SIG-M5 treated with dmso at 0.1 percent for 504 hours (cell line): ENCODE data around the gene TECPR2.

Experiments used
- DNase-seq: peaks from one replicate; lab custom pipeline; 2025; ENCODE audit not compliant: unreplicated experiment; lab: John Stamatoyannopoulos, UW

Gene TECPR2

DNA sequence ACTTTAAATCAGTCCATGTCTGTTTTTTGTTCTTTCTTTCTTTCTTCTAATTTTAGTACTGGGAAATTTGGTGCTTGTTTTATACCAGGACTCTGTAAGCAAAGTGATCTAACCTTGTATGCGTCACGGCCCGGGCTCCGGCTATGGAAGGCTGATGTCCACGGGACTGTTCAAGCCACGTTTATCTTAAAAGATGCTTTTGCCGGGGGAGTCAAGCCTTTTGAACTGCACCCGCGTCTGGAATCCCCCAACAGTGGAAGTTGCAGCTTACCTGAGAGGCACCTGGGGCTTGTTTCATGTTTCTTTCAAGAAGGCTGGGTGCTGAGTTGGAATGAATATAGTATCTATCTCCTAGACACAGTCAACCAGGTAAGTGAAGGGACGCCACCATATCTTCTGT lies 62.2 kb downstream of the TECPR2 start:
- no peak for DNase-seq

DNA sequence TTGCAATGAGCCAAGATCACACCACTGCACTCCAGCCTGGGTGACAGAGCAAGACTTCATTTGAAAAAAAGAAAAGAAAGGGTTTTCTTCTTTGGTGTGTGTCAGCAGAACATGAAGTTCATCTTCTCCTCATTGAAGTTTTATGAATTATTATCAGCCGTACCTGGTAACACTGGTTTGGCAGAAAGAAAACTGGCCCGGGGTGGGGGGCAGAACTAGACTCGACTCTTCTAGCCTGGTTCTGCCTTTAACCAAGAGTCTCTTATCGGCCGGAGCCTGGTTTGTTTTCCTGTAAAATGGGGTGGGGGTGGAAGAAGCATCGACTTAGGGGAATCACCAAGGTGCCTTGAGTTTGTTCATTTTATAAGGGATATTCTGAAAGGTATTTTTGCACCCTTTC lies 64.1 kb downstream of the TECPR2 start:
- DNase-seq: no peak

DNA sequence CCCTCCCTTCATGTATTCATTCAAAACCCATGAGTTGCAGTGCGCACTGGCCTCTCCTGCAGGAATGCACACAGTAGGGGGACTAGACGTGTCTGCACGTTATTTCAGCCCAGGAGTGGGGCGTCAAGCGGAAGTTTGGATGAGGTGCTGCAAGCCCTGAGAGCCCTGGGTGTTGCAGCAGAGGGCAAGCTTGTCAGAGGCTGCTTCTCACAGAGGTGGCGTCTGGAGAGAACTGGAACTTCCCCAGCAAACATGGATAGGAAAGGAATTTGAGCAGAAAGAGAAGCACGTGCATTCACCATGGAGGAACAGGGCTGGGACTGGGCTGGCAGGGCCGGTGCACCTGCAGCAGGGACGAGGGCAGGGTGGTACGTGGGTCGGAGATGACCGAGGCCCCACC lies 64.9 kb downstream of the TECPR2 start:
- DNase-seq: no peak

DNA sequence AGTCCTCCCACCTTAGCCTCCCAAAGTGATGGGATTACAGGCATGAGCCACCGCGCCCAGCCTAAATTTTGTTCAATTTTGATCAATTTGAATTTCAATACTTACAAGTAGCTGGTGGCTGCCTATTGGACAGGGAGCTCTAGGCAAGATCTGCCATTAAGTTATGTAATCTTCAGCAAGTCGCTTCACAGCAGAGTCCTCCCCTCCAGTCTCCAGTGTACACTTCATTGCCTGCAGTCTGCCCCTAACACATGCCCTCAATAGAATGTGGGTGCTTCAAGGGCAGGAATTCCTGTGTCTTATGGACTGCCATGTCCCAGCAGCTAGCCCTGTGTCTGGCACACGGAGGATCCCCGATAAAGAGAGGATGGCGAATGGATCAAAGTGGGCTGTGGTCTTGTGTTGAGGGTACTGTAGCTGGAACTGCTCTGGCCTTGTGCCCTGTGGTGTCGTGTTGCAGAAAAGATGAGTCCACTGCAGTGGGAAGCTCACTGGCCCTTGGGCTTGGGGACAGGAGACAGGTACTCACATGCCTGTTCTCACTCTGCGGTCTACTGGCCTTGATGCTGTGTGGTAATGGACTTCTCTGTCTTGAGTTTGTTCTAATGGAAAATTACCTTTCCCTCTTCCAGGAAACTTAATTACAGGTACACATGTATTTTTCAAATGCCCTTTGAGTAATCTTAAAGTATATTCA lies 67.6 kb downstream of the TECPR2 start:
- DNase-seq: no peak

DNA sequence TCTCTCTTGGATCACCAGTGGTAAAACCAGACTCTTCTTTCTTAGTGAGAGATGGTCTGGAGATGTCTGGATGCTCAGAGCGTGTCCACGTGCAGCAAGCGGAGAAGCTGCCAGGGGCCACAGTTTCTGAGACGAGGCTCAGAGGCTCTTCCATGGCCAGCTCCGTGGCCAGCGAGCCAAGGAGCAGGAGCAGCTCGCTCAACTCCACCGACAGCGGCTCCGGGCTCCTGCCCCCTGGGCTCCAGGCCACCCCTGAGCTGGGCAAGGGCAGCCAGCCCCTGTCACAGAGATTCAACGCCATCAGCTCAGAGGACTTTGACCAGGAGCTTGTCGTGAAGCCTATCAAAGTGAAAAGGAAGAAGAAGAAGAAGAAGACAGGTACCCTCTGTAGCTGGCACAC lies 69.0 kb downstream of the TECPR2 start:
- DNase-seq: no peak

DNA sequence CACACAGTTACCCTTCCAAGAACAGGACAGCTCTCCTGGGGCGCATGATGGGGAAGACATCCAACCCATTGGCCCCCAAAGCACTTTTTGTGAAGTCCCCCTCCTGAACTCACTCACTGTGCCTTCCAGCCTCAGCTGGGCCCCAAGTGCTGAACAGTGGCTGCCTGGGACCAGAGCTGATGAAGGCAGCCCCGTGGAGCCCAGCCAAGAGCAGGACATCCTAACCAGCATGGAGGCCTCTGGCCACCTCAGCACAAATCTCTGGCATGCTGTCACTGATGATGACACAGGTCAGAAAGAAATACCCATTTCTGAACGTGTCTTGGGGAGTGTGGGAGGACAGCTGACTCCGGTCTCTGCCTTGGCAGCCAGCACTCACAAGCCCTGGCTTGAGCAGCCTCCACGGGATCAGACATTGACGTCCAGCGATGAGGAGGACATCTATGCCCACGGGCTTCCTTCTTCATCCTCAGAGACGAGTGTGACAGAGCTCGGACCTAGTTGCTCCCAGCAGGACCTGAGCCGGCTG lies 72.0 kb downstream of the TECPR2 start:
- DNase-seq: no peak

DNA sequence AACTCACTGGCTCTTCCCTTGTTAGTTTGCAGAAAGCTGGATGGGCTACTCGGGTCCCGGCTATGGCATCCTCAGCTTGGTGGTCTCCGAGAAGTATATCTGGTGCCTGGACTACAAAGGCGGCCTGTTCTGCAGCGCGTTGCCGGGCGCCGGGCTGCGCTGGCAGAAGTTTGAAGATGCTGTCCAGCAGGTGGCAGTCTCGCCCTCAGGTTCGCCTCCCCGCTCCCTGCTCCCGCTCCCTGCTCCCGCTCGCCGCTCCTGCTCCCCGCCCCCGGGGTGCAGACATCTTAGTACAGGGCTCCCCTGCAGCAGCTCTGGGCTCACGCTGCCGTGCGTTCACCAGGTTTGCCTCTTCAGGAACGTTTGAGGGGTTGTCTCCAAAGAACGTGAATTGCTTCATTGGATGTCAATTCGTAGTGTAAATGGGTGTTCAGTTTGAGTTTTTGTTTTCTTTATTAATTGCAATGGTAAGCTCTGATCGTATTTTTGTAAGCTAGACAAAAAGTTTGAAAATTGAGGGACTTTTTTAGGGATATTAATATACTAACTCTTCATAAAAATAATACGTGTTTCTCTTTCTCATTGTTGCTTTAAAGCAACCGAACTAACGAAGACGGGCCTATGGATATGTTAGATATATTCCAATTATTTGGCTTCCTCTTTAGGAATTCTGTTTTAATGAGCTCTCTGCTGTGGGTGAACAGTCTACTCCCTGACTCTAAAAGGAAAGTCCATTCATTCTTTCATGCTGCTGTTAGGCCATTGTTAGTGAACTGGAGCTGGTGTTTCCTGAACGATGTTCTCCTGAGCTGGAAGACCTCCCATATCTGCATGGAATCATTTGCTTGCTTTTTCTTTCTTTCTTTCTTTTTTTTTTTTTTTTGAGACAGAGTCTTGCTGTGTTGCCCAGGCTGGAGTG lies 75.5 kb downstream of the TECPR2 start:
- peak; percentile 71 for DNase-seq

DNA sequence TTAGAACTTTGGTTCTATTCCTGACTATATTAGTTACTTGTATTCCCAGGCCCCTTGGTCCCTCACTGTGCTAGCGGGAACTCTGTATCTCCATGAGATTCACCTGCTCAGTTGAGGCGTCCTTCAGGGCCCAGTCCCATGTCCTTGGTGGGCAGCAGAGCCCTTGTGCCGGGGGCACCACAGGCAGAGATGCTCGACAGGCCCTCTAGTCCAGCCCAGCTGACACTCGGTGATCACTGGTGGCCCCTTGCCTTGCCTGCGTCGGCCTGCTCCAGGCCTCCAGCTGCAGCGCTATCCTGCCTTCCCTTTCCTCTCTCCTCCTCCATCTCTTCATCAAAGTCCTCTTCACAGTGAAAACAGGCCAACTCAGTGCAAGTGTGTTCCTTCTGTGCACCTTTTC lies 76.8 kb downstream of the TECPR2 start:
- no peak for DNase-seq

DNA sequence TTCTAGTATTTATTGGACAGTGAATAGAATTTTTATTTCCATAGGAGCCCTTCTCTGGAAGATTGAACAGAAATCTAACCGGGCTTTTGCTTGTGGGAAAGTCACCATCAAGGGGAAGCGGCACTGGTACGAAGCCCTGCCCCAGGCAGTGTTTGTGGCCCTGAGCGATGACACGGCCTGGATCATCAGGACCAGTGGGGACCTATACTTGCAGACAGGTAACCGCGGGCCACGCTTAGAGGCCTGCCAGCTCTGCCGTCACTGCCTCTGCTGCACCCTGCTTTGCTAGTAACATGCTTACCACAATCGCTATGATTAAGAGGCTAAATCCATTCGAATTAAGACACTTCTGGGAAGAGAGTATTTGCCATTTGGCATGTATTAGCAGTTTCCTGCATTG lies 77.7 kb downstream of the TECPR2 start:
- no peak for DNase-seq

DNA sequence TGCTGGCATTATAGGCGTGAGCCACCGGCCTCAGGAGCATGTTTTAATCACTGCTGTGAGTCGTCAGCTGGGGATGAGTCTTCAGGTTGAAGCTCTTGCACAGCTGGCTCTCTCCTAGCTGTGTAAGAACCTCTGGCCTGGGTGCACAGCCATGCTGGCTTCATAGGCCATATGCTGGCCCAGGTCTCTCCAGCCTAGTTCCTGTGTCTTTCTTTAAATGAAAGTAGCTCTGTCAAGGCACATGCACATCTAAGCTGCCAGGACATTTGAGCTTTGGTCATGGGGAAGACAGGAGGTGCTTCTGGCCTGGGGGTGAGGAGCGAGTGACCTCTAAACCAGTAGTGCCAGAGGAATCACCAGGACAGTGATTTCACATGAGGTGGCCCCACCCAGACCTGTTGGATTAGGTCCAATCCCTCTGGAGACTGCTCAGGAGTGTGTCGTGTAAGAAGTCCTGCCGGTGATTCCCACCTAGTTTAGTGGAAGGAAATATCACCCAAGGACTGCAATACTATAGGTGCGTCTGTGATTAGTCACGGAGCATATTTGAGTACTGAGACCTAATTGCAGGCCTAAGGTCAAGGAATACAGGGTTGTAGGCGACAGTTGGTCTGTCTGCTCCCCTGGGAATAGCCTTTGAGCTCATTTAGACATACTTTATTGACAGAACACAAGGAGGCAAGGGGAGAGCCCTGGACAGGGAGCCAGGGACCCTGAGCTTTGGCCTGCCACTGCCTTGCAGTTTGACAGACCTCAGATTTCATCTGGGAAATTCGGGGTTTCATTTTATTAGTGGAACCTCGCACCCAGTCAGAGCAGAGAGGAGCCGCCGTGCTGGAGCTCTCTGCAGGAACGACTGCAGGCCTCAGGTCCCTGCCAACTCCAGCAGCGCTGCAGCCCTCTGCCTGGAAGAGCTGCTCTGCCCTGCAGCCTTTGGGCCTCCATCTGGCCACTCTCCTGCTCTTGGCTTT lies 79.8 kb downstream of the TECPR2 start:
- no peak for DNase-seq

DNA sequence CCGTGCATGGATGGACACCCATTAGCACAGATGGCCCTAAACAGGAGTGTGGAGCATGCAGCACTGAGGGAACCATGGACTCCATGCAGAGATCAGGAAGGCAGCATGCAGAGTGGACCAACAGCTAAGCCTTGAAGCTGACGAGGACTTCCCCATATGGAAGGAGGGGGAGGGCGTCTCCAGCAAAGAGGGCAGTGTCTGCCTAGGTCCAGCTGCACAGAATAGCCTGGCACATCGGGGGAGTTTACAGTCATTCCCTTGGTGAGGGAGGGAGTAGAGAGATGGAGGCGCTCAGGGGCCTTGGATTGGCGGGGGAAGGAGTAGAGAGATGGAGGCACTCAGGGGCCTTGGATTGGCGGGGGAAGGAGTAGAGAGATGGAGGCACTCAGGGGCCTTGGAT lies 82.3 kb downstream of the TECPR2 start:
- no peak for DNase-seq

DNA sequence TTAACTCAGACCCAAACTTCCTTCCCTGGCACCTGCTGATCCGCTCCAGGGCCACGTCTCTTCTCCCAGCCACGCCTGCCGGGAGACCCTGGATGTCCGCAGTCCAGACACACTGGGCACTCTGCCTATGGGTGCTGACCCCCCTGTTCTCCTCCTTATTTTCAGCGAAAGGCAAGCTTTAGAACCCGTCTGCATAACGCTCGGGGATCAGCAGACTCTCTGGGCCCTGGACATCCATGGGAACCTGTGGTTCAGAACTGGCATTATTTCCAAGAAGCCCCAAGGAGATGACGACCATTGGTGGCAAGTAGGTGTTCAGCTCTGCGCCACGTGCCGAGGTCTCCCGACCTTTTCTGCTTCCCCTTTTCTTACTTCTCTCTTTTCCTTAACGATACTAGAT lies 82.9 kb downstream of the TECPR2 start:
- DNase-seq: no peak

DNA sequence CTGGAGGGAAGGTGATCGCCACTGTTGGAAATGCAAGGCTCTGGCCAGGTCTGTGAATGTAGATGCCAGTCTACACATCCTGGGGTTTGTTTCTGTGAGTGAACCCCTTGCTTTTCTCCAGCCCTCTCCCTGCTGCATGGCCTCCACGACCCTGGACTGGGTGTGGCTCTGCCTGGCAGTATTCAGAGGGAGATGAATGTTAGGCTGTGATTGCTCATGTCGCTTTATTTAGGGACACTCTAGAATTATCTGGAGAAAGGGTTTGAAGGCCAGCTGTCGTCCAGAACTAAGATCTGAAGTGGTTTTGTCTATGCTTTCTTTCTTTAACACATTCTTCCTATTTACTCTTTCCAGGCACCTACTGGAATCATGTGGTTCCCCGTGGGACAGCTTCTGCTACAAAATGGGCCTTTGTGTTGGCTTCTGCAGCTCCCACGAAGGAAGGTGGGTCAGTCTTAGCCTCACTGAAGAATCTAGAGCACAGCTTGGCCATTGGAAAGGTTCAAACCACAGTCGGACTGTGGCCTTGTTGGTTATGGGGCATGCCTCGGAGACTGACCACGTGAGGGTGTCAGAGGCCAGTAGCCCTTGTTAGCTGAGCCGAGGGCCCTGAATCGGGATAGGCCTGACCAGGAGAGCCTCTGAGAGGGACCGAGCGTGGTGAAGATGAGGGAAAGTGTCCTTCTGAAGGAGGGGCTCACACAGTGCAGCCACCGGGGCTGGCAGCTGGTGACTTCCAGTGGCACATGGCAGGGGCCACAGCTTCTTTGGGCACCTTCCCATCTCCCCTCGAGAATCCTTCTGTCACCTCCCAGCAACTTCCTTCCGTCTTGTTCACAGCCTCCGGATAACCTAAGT lies 87.7 kb downstream of the TECPR2 start:
- DNase-seq: no peak

DNA sequence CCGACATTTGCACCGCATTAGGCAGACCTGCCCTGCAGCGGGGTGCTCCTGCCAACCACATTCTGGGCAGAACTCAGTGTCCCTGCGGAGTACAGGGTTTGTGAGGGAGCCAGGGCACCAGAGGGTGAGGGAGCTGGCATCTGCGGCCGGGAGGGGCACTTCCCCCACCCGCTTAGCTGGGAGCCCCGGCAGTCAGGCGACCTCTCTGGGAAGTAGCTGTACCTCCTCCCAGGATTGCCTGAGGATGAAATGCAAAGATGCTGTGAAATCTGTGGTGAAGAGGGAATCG lies 88.3 kb downstream of the TECPR2 start:
- no peak for DNase-seq

DNA sequence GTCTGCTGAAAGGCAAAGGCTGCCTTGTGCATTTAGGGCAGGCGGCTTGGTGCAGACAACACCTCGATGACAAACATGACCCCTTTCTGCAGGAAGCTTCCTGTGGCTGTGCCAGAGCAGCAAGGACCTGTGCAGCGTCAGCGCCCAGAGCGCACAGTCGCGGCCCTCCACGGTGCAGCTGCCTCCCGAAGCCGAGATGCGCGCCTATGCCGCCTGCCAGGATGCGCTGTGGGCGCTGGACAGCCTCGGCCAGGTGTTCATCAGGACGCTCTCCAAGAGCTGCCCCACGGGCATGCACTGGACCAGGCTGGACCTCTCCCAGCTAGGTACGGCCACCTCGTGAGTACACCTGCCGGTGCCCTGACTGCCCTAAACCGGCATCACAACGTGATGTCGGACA lies 89.6 kb downstream of the TECPR2 start:
- no peak for DNase-seq

DNA sequence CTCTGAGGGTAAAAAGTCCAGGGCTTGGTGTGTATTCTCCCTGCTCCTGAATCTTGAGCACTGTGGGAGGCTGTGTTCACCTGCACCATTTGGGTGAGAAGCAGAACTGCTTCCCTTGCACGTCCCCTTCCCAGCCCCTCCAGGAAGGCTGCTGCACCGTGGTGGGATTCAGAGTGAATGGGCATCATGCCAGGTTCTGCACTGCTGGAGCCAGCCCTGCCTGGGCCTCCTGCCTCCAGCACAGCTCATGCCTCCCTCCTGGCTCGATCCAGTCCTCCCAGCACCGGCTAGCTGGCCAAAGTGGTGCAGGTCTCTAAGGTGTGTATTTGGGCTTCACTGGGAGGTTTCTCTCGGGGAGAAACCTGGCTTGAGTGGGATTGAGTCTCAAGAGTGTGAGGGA lies 92.0 kb downstream of the TECPR2 start:
- no peak for DNase-seq

DNA sequence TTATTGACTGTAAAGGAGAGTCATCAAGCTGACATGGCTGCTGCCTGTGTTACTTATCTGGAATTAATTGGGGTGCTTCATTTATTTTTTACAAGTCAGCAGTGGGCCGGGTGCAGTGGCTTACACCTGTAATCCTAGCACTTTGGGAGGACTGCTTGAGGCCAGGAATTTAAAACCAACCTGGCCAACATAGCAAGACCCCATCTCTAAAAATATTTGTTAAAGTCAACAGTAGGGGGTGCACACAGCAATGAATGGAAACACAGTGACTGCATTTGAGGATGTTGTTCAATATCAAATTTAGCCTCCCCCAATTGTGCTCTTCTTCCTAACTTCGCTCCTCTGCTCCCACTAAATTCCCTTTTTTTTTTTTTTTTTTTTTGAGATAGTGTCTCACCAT lies 94.8 kb downstream of the TECPR2 start:
- DNase-seq: no peak

DNA sequence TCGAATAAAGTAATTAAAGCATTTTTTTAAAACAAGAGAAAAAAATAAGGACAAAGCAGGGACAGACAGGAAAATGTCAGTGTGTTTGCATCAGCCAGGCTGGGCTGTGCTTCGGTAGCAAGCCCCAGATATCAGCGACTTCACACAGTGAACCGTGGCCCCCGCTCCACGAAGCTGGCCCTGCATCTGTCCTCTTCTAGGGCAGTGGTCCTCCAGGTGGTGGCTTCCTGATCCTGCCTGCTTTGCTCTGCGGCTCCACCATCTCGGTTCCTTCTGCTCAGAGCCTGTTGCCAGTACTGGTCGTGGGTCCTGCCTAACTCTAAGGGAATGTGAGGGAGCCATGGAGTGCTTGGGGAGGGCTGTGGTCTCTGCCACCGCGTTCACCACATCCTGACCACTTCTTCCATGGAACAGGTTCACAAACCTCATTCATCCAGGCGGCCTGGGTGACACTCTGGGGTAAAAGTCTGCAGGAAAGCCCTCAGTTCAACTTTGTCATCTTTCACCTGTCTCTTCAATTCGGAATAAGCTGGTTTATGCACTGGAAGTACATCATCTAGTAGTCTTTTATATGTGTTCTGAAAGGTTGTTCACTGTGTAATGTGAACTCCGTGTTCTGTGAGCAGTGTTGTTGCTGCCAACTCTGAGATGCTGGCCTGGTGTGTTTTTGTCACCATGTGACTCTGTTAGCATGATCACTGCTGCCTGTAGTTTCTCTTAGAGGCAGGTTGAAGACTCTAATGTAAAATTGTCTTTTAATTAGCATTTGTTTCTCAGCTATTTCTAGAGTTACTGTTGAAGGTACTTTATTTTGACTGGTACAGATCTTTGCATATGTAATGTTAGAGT lies 99.0 kb downstream of the TECPR2 start:
- no peak for DNase-seq

DNA sequence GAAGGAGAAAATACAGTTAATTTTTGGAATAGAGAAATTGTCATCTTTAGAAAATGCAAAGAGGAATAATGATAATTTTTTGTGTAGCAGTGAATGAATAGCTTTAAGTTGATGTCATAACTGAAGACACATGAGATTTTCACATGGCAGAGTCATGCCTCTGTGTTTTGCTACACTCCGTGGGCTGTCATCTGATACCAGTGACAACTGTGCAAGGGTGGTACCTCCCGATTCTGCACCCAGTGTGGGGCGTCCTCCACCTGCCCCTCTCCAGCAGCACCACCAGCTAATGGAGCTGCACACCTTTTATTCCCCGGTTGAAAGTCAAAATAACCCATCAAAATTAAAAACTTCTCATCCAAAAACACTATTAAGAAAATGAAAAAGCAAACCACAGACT lies 99.7 kb downstream of the TECPR2 start:
- DNase-seq: no peak

DNA sequence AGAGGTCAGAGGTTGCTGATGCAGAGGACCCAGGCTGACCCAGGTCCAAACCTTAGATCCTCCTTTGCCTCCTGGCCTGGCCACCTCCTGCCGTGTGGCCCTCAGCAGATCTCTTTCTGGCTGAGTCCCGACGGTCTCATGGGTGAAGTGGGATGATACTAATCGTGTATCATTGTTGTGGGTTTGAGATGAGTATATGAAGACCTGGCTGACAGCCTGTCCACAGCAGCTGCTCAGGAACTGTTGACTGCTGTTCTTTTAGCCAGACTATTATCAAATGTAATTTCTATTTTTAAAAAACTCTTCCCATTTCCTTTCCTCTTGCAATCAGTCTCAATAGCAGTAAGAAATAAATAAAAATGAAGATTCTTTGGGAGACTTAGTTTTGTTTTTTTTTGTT lies 101.3 kb downstream of the TECPR2 start:
- DNase-seq: no peak
